ENCODE data around the gene NPAT. TPM values are rescaled to one million over a fixed set of nuclear protein-coding genes. Genes with fewer than 3 reads are reported as not detected.

NPAT gene
- total RNA-seq, 1 experiment from 2014 or later, result 18.6 TPM

GRCh38 chr11:108246885-108247284 lies 24.4 kb upstream of the NPAT start:
- no peak overlapping the region for H3K4me2 ChIP-seq
- H3K27ac ChIP-seq, result no peak overlapping the region
- H2AFZ ChIP-seq, result no peak overlapping the region
- TF ChIP-seq, protein P1, sequence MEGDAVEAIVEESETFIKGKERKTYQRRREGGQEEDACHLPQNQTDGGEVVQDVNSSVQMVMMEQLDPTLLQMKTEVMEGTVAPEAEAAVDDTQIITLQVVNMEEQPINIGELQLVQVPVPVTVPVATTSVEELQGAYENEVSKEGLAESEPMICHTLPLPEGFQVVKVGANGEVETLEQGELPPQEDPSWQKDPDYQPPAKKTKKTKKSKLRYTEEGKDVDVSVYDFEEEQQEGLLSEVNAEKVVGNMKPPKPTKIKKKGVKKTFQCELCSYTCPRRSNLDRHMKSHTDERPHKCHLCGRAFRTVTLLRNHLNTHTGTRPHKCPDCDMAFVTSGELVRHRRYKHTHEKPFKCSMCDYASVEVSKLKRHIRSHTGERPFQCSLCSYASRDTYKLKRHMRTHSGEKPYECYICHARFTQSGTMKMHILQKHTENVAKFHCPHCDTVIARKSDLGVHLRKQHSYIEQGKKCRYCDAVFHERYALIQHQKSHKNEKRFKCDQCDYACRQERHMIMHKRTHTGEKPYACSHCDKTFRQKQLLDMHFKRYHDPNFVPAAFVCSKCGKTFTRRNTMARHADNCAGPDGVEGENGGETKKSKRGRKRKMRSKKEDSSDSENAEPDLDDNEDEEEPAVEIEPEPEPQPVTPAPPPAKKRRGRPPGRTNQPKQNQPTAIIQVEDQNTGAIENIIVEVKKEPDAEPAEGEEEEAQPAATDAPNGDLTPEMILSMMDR (conservative IDR thresholded peaks at IDR 0.05), result no peak
- no peak for TF ChIP-seq EZH2 (IDR thresholded peaks at IDR 0.05; ENCODE audit: low read depth)
- no peaks in the 10 kb centered on the region for H3F3A ChIP-seq (ENCODE audit: insufficient read depth, low read depth)
- intact Hi-C loops (cut with micrococcal nuclease; ENCODE audit: unreplicated experiment), result no loop called here
- H3K79me2 ChIP-seq (ENCODE audit: low read depth), result no peaks in the 10 kb centered on the region
- no peaks in the 10 kb centered on the region for H3K9me2 ChIP-seq (ENCODE audit: insufficient read depth)
- H4K20me1 ChIP-seq (ENCODE audit: insufficient read depth), result 0 out of 2 replicates have a peak, but pooled peaks cover 6% of the 10 kb centered on the region
- ChIA-PET POLR2A (ENCODE audit: unreplicated experiment) (no interaction called here), CTCF (no interaction called here)
- DNase-seq, result no peak
- no peaks in the 10 kb centered on the region for H3K4me1 ChIP-seq (replicated peaks; ENCODE audit: insufficient read depth)
- no peaks in the 10 kb centered on the region for H3K27me3 ChIP-seq (ENCODE audit: insufficient read depth, low read depth)
- H3K36me3 ChIP-seq (ENCODE audit: low read depth), result peaks cover 4% of the 10 kb centered on the region; the same call in 1 of the 2 replicates
- no peaks in the 10 kb centered on the region for H3K9me3 ChIP-seq (ENCODE audit: insufficient read depth, low read depth)
- no peak overlapping the region for H3K4me3 ChIP-seq
- no TSS peak for BruUV-seq (replicated peaks)

GRCh38 chr11:108246308-108246707 lies 23.9 kb upstream of the NPAT start:
- Histone ChIP-seq H3K4me1 (replicated peaks; ENCODE audit: insufficient read depth) (no peaks in the 10 kb centered on the region), H2AFZ (no peak overlapping the region), H3K36me3 (ENCODE audit: low read depth) (peaks cover 4% of the 10 kb centered on the region; the same call in 1 of the 2 replicates), H3K9me2 (ENCODE audit: insufficient read depth) (no peaks in the 10 kb centered on the region), H3K9me3 (ENCODE audit: insufficient read depth, low read depth) (no peaks in the 10 kb centered on the region), H3K27ac (no peak overlapping the region), H3K4me2 (no peak overlapping the region), H4K20me1 (ENCODE audit: insufficient read depth) (0 out of 2 replicates have a peak, but pooled peaks cover 6% of the 10 kb centered on the region), H3F3A (ENCODE audit: insufficient read depth, low read depth) (no peaks in the 10 kb centered on the region), H3K27me3 (ENCODE audit: insufficient read depth, low read depth) (no peaks in the 10 kb centered on the region), H3K79me2 (ENCODE audit: low read depth) (no peaks in the 10 kb centered on the region), H3K4me3 (no peak overlapping the region)
- no peak for TF ChIP-seq EZH2 (IDR thresholded peaks at IDR 0.05; ENCODE audit: low read depth)
- CTCF ChIA-PET, result no interaction called here
- POLR2A ChIA-PET (ENCODE audit: unreplicated experiment), result no interaction called here
- no peak for DNase-seq
- BruUV-seq (replicated peaks), result no TSS peak
- intact Hi-C loops (cut with micrococcal nuclease; ENCODE audit: unreplicated experiment), result no loop called here

- Histone ChIP-seq H4K20me1 (ENCODE audit: insufficient read depth) (peaks cover 6% of the 10 kb centered on the region; the same call in 1 of the 2 replicates), H3K79me2 (ENCODE audit: low read depth) (no peaks in the 10 kb centered on the region), H3K27ac (no peak overlapping the region), H3F3A (ENCODE audit: insufficient read depth, low read depth) (no peaks in the 10 kb centered on the region), H3K9me3 (ENCODE audit: insufficient read depth, low read depth) (no peaks in the 10 kb centered on the region), H3K27me3 (ENCODE audit: insufficient read depth, low read depth) (no peaks in the 10 kb centered on the region), H3K4me1 (replicated peaks; ENCODE audit: insufficient read depth) (no peaks in the 10 kb centered on the region), H3K9me2 (ENCODE audit: insufficient read depth) (no peaks in the 10 kb centered on the region), H3K36me3 (ENCODE audit: low read depth) (peaks cover 17% of the 10 kb centered on the region; the same call in 1 of the 2 replicates), H3K4me3 (no peak overlapping the region), H3K4me2 (no peak overlapping the region), H2AFZ (no peak overlapping the region)
- POLR2A ChIA-PET (ENCODE audit: unreplicated experiment), result no interaction called here
- CTCF ChIA-PET, result no interaction called here
- no TSS peak for BruUV-seq (replicated peaks)
- no peak for DNase-seq
- intact Hi-C loops (cut with micrococcal nuclease; ENCODE audit: unreplicated experiment), result no loop called here
- TF ChIP-seq, protein P1 (conservative IDR thresholded peaks at IDR 0.05), result no peak
- no peak for TF ChIP-seq EZH2 (IDR thresholded peaks at IDR 0.05; ENCODE audit: low read depth)
Measured at GRCh38 chr11:108242422-108242821, 20.0 kb upstream of the NPAT start.
